GM23248 (cell line): ENCODE data around the gene CCDC159. TPM values are rescaled to one million over a fixed set of nuclear protein-coding genes. Genes with fewer than 3 reads are reported as not detected.

Experiments
- DNase-seq: peaks from one replicate; pipeline ENCODE4 v3.0.0-alpha.2; 2015
- H2AFZ ChIP-seq: fragments of 200-600 bp; sonication (generic); 2 replicates; pipeline ENCODE4 v1.6.1; 2016; ENCODE audit warnings: antibody characterized with exemption
- H3F3A ChIP-seq: fragments of 200-600 bp; sonication (generic); 2 replicates; pipeline ENCODE4 v1.6.1; 2016; ENCODE audit warnings: mild to moderate bottlenecking, antibody characterized with exemption, mixed run types; ENCODE audit not compliant: insufficient read depth
- H3K27ac ChIP-seq: fragments of 200-600 bp; sonication (generic); 2 replicates; pipeline ENCODE4 v1.5.1; 2016; ENCODE audit warnings: mild to moderate bottlenecking
- H3K27me3 ChIP-seq: fragments of 200-600 bp; sonication (generic); replicated peaks from 2 replicates; pipeline ENCODE4 v1.6.1; 2016; ENCODE audit warnings: mild to moderate bottlenecking; ENCODE audit not compliant: insufficient read depth
- H3K36me3 ChIP-seq: fragments of 200-600 bp; sonication (generic); 2 replicates; pipeline ENCODE4 v1.6.1; 2016; ENCODE audit warnings: low read depth, mild to moderate bottlenecking
- H3K4me1 ChIP-seq: fragments of 200-600 bp; sonication (generic); 2 replicates; pipeline ENCODE4 v1.6.1; 2016; ENCODE audit warnings: mild to moderate bottlenecking; ENCODE audit not compliant: insufficient read depth
- H3K4me2 ChIP-seq: fragments of 200-600 bp; sonication (generic); one replicate; pipeline ENCODE4 v1.6.1; 2016; ENCODE audit warnings: mild to moderate bottlenecking; ENCODE audit not compliant: unreplicated experiment
- H3K4me3 ChIP-seq: fragments of 200-600 bp; sonication (generic); 2 replicates; pipeline ENCODE4 v1.5.1; 2016; ENCODE audit warnings: mild to moderate bottlenecking
- H3K79me2 ChIP-seq: fragments of 200-600 bp; sonication (generic); 2 replicates; pipeline ENCODE4 v1.6.1; 2016; ENCODE audit warnings: mild to moderate bottlenecking; ENCODE audit not compliant: insufficient read depth
- H3K9ac ChIP-seq: fragments of 200-600 bp; sonication (generic); 2 replicates; pipeline ENCODE4 v1.6.1; 2016; ENCODE audit warnings: mild to moderate bottlenecking
- H3K9me2 ChIP-seq: fragments of 200-600 bp; sonication (generic); 2 replicates; pipeline ENCODE4 v1.6.1; 2016; ENCODE audit warnings: mixed run types, mild to moderate bottlenecking, moderate library complexity; ENCODE audit not compliant: insufficient read depth
- H3K9me3 ChIP-seq: fragments of 200-600 bp; sonication (generic); one replicate; pipeline ENCODE4 v1.6.1; 2017; ENCODE audit warnings: low read depth
- H4K20me1 ChIP-seq: fragments of 200-600 bp; sonication (generic); 2 replicates; pipeline ENCODE4 v1.6.0; 2016; ENCODE audit not compliant: insufficient read depth
- EZH2 ChIP-seq: fragments of 200-600 bp; sonication (generic); IDR thresholded peaks from 2 replicates; pipeline ENCODE4 v1.6.1; 2018; ENCODE audit warnings: antibody characterized with exemption, mild to moderate bottlenecking; ENCODE audit not compliant: insufficient read depth, poor library complexity, severe bottlenecking
- EZH2phosphoT487 ChIP-seq: fragments of 200-600 bp; sonication (generic); IDR thresholded peaks from 2 replicates; pipeline ENCODE4 v1.6.1; 2018; ENCODE audit warnings: antibody characterized with exemption, moderate library complexity, mild to moderate bottlenecking, low read depth; ENCODE audit not compliant: insufficient read depth
- WGBS, 2 experiments: methylation state at CpG; one replicate each; pipeline ENCODE4 v1.1.6; 2015 to 2017; ENCODE audit warnings: low lambda C conversion rate in 2 of 2, low coverage in 1 of 2; ENCODE audit errors: missing lambda C conversion rate in 2 of 2; 5-methylcytosine and 5-hydroxymethylcytosine counted together
- in situ Hi-C: fragments of 300-500 bp; cut with MboI; formaldehyde crosslinking; loops from 2 replicates; pipeline ENCODE4 v1.15.0; 2020
- polyA plus RNA-seq: library from polyadenylated mRNA; unstranded; fragments of >200 nt; fragmentation: Nextera tagmentation; extraction: Ambion mirVana; gene quantifications from 2 replicates; pipeline ENCODE4 v1.2.1, GENCODE V29; 2016
- total RNA-seq: library from RNA; depleted of rRNA; stranded (reverse); fragments of >200 nt; shearing (Covaris generic); gene quantifications from 2 replicates; pipeline ENCODE4 v1.2.3, GENCODE V29; 2014

The CCDC159 gene
- total and polyA plus RNA-seq, 2 experiments from 2014 or later, result 11.6 to 16.5 TPM

DNA sequence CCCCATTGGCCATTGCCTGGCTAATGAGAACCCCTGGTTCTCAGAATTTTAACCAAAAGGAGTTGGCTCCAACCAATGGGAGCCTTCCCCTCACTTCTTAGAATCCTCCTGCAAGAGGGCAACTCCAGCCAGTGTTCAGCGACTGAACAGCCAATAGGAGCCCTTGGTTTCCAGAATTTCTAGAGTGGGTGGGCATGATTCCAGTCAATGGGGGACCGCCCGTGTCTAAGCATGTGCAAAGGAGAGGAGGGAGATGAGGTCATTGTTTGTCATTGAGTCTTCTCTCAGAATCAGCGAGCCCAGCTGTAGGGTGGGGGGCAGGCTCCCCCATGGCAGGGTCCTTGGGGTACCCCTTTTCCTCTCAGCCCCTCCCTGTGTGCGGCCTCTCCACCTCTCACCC, 18.6 kb downstream of the CCDC159 start:
- no peaks in the 10 kb centered on the region for H3F3A ChIP-seq
- no peaks in the 10 kb centered on the region for H4K20me1 ChIP-seq
- in situ Hi-C loops, result no loop called here
- no peak overlapping the region for H3K9ac ChIP-seq
- H3K4me3 ChIP-seq, result no peak overlapping the region
- H3K27ac ChIP-seq, result no peak overlapping the region
- no peak overlapping the region for H2AFZ ChIP-seq
- DNase-seq, result no peak
- TF ChIP-seq EZH2phosphoT487 (no peak), EZH2 (no peak)
- H3K4me2 ChIP-seq, result no peak overlapping the region
- no peaks in the 10 kb centered on the region for H3K36me3 ChIP-seq
- H3K4me1 ChIP-seq, result no peaks in the 10 kb centered on the region
- no peaks in the 10 kb centered on the region for H3K9me2 ChIP-seq
- no peaks in the 10 kb centered on the region for H3K27me3 ChIP-seq
- 41 to 50% methylated on average over 5 of the region's 5 CpGs for WGBS, 2 experiments
- no peaks in the 10 kb centered on the region for H3K9me3 ChIP-seq
- no peaks in the 10 kb centered on the region for H3K79me2 ChIP-seq

GRCh38 chr19:11365557-11366117, 19.3 kb downstream of the CCDC159 start:
- DNase-seq, result no peak
- no peaks in the 10 kb centered on the region for H3F3A ChIP-seq
- H3K9ac ChIP-seq, result no peak overlapping the region
- no peaks in the 10 kb centered on the region for H3K79me2 ChIP-seq
- in situ Hi-C loops, result no loop called here
- H3K4me2 ChIP-seq, result no peak overlapping the region
- no peaks in the 10 kb centered on the region for H3K9me3 ChIP-seq
- no peaks in the 10 kb centered on the region for H3K27me3 ChIP-seq
- TF ChIP-seq EZH2phosphoT487 (no peak), EZH2 (no peak)
- H3K36me3 ChIP-seq, result no peaks in the 10 kb centered on the region
- no peak overlapping the region for H2AFZ ChIP-seq
- H3K4me3 ChIP-seq, result no peak overlapping the region
- H3K27ac ChIP-seq, result no peak overlapping the region
- H3K9me2 ChIP-seq, result no peaks in the 10 kb centered on the region
- no peaks in the 10 kb centered on the region for H3K4me1 ChIP-seq
- 56 to 58% methylated on average over 7 of the region's 7 CpGs for WGBS, 2 experiments
- H4K20me1 ChIP-seq, result no peaks in the 10 kb centered on the region

DNA sequence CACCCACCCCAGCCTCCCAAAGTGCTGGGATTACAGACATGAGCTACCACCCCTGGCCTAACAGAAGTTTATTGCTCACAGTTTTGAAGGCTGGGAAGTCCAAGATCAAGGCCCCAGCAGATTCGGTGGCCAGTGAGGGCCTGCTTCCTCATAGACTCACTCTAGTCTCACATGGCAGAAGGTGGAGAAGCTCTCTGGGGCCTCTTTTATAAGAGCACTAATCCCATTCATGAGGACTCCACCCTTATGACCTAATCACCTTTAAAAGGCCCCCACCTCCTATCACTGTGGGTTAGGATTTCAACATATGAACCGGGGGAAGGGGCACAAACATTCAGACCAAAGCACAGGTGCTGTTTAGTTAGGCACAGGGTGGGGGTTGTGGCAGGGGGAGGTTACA, 21.2 kb downstream of the CCDC159 start:
- no peaks in the 10 kb centered on the region for H3K9me2 ChIP-seq
- 48 to 58% methylated on average over 2 of the region's 2 CpGs for WGBS, 2 experiments
- no peak for DNase-seq
- TF ChIP-seq EZH2phosphoT487 (no peak), EZH2 (no peak)
- in situ Hi-C loops, result no loop called here
- no peaks in the 10 kb centered on the region for H3K27me3 ChIP-seq
- no peak overlapping the region for H3K4me2 ChIP-seq
- H3K4me3 ChIP-seq, result no peak overlapping the region
- H3F3A ChIP-seq, result no peaks in the 10 kb centered on the region
- no peaks in the 10 kb centered on the region for H3K79me2 ChIP-seq
- no peak overlapping the region for H2AFZ ChIP-seq
- no peak overlapping the region for H3K27ac ChIP-seq
- H3K4me1 ChIP-seq, result no peaks in the 10 kb centered on the region
- H3K36me3 ChIP-seq, result no peaks in the 10 kb centered on the region
- no peak overlapping the region for H3K9ac ChIP-seq
- H4K20me1 ChIP-seq, result no peaks in the 10 kb centered on the region
- H3K9me3 ChIP-seq, result no peaks in the 10 kb centered on the region

- no peak overlapping the region for H3K4me2 ChIP-seq
- DNase-seq, result no peak
- H3K27ac ChIP-seq, result no peak overlapping the region
- H3K27me3 ChIP-seq, result no peaks in the 10 kb centered on the region
- no peak overlapping the region for H3K4me3 ChIP-seq
- no peaks in the 10 kb centered on the region for H3K36me3 ChIP-seq
- no peak overlapping the region for H3K9ac ChIP-seq
- no peaks in the 10 kb centered on the region for H3K79me2 ChIP-seq
- no peak for TF ChIP-seq EZH2phosphoT487
- TF ChIP-seq EZH2, result no peak
- H4K20me1 ChIP-seq, result no peaks in the 10 kb centered on the region
- in situ Hi-C loops, result no loop called here
- no peaks in the 10 kb centered on the region for H3K9me2 ChIP-seq
- peaks cover 4% of the 10 kb centered on the region; the same call in 1 of the 2 replicates for H3K4me1 ChIP-seq
- H3F3A ChIP-seq, result no peaks in the 10 kb centered on the region
- H2AFZ ChIP-seq, result no peak overlapping the region
- no peaks in the 10 kb centered on the region for H3K9me3 ChIP-seq
- WGBS, 2 experiments, result 93 to 100% methylated on average over 2 of the region's 2 CpGs
Measured at GRCh38 chr19:11370744-11371143, 24.4 kb downstream of the CCDC159 start.
